IMR-90 (cell line): Measurements from ENCODE around the gene PRMT7. TPM values are rescaled to one million over a fixed set of nuclear protein-coding genes. Genes with fewer than 3 reads are reported as not detected.

Experiments
- ATAC-seq: fragments of 200-7000 bp; cut with Tn5 transposase; 2 replicates; pipeline ENCODE4 v1.9.1; 2020; ENCODE audit warnings: low read depth, mild to moderate bottlenecking, moderate library complexity
- BruUV-seq: library from RNA; stranded (reverse); fragments of 400-500 nt; replicated peaks from 2 replicates; lab custom pipeline; 2021; lab: Mats Ljungman, UMichigan
- CTCF ChIA-PET: fragments of 300-600 bp; formaldehyde crosslinking; extraction: SDS; loops from one replicate; lab custom pipeline; 2021; ENCODE audit warnings: antibody characterized with exemption; lab: Yijun Ruan, JAX
- POLR2A ChIA-PET: fragments of 300-600 bp; sonication (Branson Sonifier 250); formaldehyde crosslinking; loops from one replicate; lab custom pipeline; 2022; ENCODE audit warnings: antibody characterized with exemption; ENCODE audit not compliant: unreplicated experiment; lab: Charles Lee
- DNase-seq: peaks from one replicate; pipeline ENCODE4 v3.0.0; 2013
- H2AFZ ChIP-seq: replicated peaks from 2 replicates; pipeline ENCODE3; 2013; ENCODE audit warnings: low read length, mild to moderate bottlenecking; ENCODE audit not compliant: poor library complexity
- H2AK5ac ChIP-seq: 2 replicates; pipeline ENCODE4 v1.6.1; 2013; ENCODE audit warnings: low read depth, low read length, inconsistent platforms
- H2AK9ac ChIP-seq: replicated peaks from 2 replicates; pipeline ENCODE3; 2013; ENCODE audit warnings: mild to moderate bottlenecking, low read depth, low read length, moderate library complexity; ENCODE audit not compliant: poor library complexity
- H2BK120ac ChIP-seq: 2 replicates; pipeline ENCODE4 v1.6.1; 2013; ENCODE audit warnings: low read depth, low read length, inconsistent platforms
- H2BK15ac ChIP-seq: 3 replicates; pipeline ENCODE4 v1.6.1; 2013; ENCODE audit warnings: low read depth, low read length, inconsistent platforms
- H2BK20ac ChIP-seq: 2 replicates; pipeline ENCODE4 v1.6.1; 2013; ENCODE audit warnings: low read depth, mild to moderate bottlenecking, inconsistent platforms, low read length, moderate library complexity
- H2BK5ac ChIP-seq: 2 replicates; pipeline ENCODE4 v1.6.1; 2013; ENCODE audit warnings: mild to moderate bottlenecking, low read depth, low read length, inconsistent platforms; ENCODE audit not compliant: poor library complexity, severe bottlenecking
- H3K14ac ChIP-seq: replicated peaks from 2 replicates; pipeline ENCODE4 v1.6.1; 2013; ENCODE audit warnings: low read depth, low read length, inconsistent platforms
- H3K18ac ChIP-seq: 2 replicates; pipeline ENCODE4 v1.6.1; 2013; ENCODE audit warnings: low read depth, low read length, control low read depth
- H3K23ac ChIP-seq: 2 replicates; pipeline ENCODE4 v1.6.1; 2013; ENCODE audit warnings: low read depth, low read length, inconsistent platforms
- H3K27ac ChIP-seq: 2 replicates; pipeline ENCODE4 v1.5.1; 2013; ENCODE audit warnings: mild to moderate bottlenecking, control low read depth, low read length; ENCODE audit not compliant: insufficient read depth
- H3K27me3 ChIP-seq: 2 replicates; pipeline ENCODE4 v1.6.1; 2013; ENCODE audit warnings: low read length; ENCODE audit not compliant: control insufficient read depth, insufficient read depth
- H3K36me3 ChIP-seq: 2 replicates; pipeline ENCODE4 v1.6.1; 2013; ENCODE audit warnings: low read length, mixed read lengths; ENCODE audit not compliant: control insufficient read depth, insufficient read depth
- H3K4ac ChIP-seq: 2 replicates; pipeline ENCODE4 v1.6.1; 2013; ENCODE audit warnings: low read depth, low read length, inconsistent platforms
- H3K4me1 ChIP-seq: 2 replicates; pipeline ENCODE4 v1.6.1; 2013; ENCODE audit warnings: low read length, mixed read lengths; ENCODE audit not compliant: control insufficient read depth, insufficient read depth
- H3K4me2 ChIP-seq: 2 replicates; pipeline ENCODE4 v1.6.1; 2013; ENCODE audit warnings: low read depth, mild to moderate bottlenecking, control low read depth, low read length, moderate library complexity
- H3K4me3 ChIP-seq: 2 replicates; pipeline ENCODE4 v1.5.1; 2013; ENCODE audit warnings: low read depth, mild to moderate bottlenecking, control low read depth, low read length, moderate library complexity; ENCODE audit not compliant: insufficient read depth
- H3K56ac ChIP-seq: 2 replicates; pipeline ENCODE4 v1.6.1; 2013; ENCODE audit warnings: low read length, inconsistent platforms; ENCODE audit not compliant: insufficient read depth; ENCODE audit errors: extremely low read depth
- H3K79me1 ChIP-seq, 2 experiments: 2 replicates each; pipeline ENCODE4 v1.6.1; 2013; ENCODE audit warnings: low read length in 2 of 2, inconsistent platforms in 1 of 2, low read depth in 1 of 2
- H3K9ac ChIP-seq: 2 replicates; pipeline ENCODE4 v1.6.1; 2013; ENCODE audit warnings: low read depth, low read length, control low read depth
- H3K9me1 ChIP-seq: 2 replicates; pipeline ENCODE4 v1.6.1; 2013; ENCODE audit warnings: low read length, inconsistent platforms; ENCODE audit not compliant: insufficient read depth
- H3K9me3 ChIP-seq: 2 replicates; pipeline ENCODE4 v1.6.1; 2013; ENCODE audit warnings: low read length; ENCODE audit not compliant: control insufficient read depth, insufficient read depth
- H4K20me1 ChIP-seq: 2 replicates; pipeline ENCODE4 v1.6.1; 2013; ENCODE audit warnings: low read length, inconsistent platforms; ENCODE audit not compliant: insufficient read depth
- H4K5ac ChIP-seq: 2 replicates; pipeline ENCODE4 v1.6.1; 2013; ENCODE audit warnings: mild to moderate bottlenecking, low read depth, low read length, control low read depth
- H4K8ac ChIP-seq, 2 experiments: 2 replicates each; pipeline ENCODE4 v1.6.1; 2013; ENCODE audit warnings: low read depth in 2 of 2, low read length in 2 of 2, control low read depth in 1 of 2, inconsistent platforms in 1 of 2
- H4K91ac ChIP-seq: 2 replicates; pipeline ENCODE4 v1.6.1; 2013; ENCODE audit warnings: low read depth, low read length, inconsistent platforms; ENCODE audit not compliant: insufficient read depth
- CEBPB ChIP-seq: IDR thresholded peaks from 2 replicates; pipeline ENCODE4 v1.6.1; 2012; ENCODE audit warnings: low read depth, low read length, improper control_type of control experiment
- FOS ChIP-seq: fragments of 150-350 bp; IDR thresholded peaks from 2 replicates; pipeline ENCODE4 v1.6.1; 2016; ENCODE audit warnings: low read depth, low read length
- RCOR1 ChIP-seq: IDR thresholded peaks from 2 replicates; pipeline ENCODE4 v1.6.1; 2012; ENCODE audit warnings: mild to moderate bottlenecking, low read length, improper control_type of control experiment; ENCODE audit not compliant: insufficient replicate concordance
- RFX5 ChIP-seq: IDR thresholded peaks from 2 replicates; pipeline ENCODE4 v1.8.0; 2012; ENCODE audit warnings: low read depth, mild to moderate bottlenecking, low read length, moderate library complexity
- WGBS, 2 experiments: methylation state at CpG; one replicate each; pipeline versions ENCODE4 v1.1.5 to v1.1.7; 2013; ENCODE audit warnings: missing lambda C conversion rate in 2 of 2; ENCODE audit not compliant: insufficient read length in 1 of 2; ENCODE audit errors: extremely low coverage in 2 of 2; 5-methylcytosine and 5-hydroxymethylcytosine counted together
- dilution Hi-C: fragments of 300-500 bp; cut with HindIII; formaldehyde crosslinking; loops from one replicate; pipeline ENCODE4 v1.14.3; 2018; ENCODE audit warnings: low sequenced_read_pairs; ENCODE audit not compliant: unreplicated experiment
- in situ Hi-C: fragments of 300-500 bp; cut with MboI; formaldehyde crosslinking; loops from 3 replicates; pipeline ENCODE4 v1.14.3; 2019; ENCODE audit warnings: low sequenced_read_pairs, inconsistent platforms, mixed read lengths
- intact Hi-C: fragments of 100-400 bp; cut with micrococcal nuclease; formaldehyde crosslinking; loops from 2 replicates; pipeline ENCODE4 v1.10.0; 2022
- polyA plus RNA-seq, 3 experiments: library from polyadenylated mRNA; depleted of rRNA; stranded (reverse); fragments of >200 nt; gene quantifications; 2 replicates each; pipeline ENCODE4 v1.2.3, GENCODE V29; 2012; ENCODE audit warnings: low replicate concordance in 1 of 3
- total RNA-seq: library from RNA; depleted of rRNA; stranded (reverse); fragments of >200 nt; gene quantifications from 2 replicates; pipeline ENCODE4 v1.2.3, GENCODE V29; 2012

The PRMT7 gene
- total and polyA plus RNA-seq, 2 of the 4 experiments (the other 2 are of a cell fraction) = 63.1 to 68.6 TPM

- H3K56ac ChIP-seq = no peak overlapping the region
- no peak overlapping the region for H3K4me3 ChIP-seq
- peaks cover 13% of the 10 kb centered on the region for H3K9me1 ChIP-seq
- H3K9me3 ChIP-seq = no peaks in the 10 kb centered on the region
- H3K9ac ChIP-seq = no peak overlapping the region
- no peak overlapping the region for H2BK5ac ChIP-seq
- peaks cover 11% of the 10 kb centered on the region; the same call in 1 of the 2 replicates for H3K4me1 ChIP-seq
- no peak overlapping the region for H3K4me2 ChIP-seq
- H3K23ac ChIP-seq = no peak overlapping the region
- no peak overlapping the region for H4K5ac ChIP-seq
- no peak overlapping the region for H2BK15ac ChIP-seq
- no peaks in the 10 kb centered on the region for H3K36me3 ChIP-seq
- no TSS peak for BruUV-seq
- peak; percentile 92 for TF ChIP-seq CEBPB
- 0 out of 2 replicates have a peak, but pooled peaks have one; percentile 6 for TF ChIP-seq FOS
- TF ChIP-seq RCOR1 = no peak
- 0 out of 2 replicates have a peak, but pooled peaks have one; percentile 11 for TF ChIP-seq RFX5
- dilution Hi-C loops = no loop called here
- H2AK5ac ChIP-seq = no peak overlapping the region
- peaks cover 4% of the 10 kb centered on the region; the same call in 1 of the 2 replicates for H3K27me3 ChIP-seq
- ATAC-seq (peak; percentile 47), DNase-seq (peak; percentile 68)
- H3K14ac ChIP-seq = no peak overlapping the region
- WGBS, 2 experiments = 33% methylated on average over 2 of the region's 13 CpGs; no CpG with 5 or more reads in 1 of the 2 experiments
- POLR2A ChIA-PET = no interaction called here
- in situ Hi-C loops = no loop called here
- no peak overlapping the region for H3K27ac ChIP-seq
- intact Hi-C loops = no loop called here
- H2BK20ac ChIP-seq = no peak overlapping the region
- H4K20me1 ChIP-seq = no peaks in the 10 kb centered on the region
- H4K8ac ChIP-seq = no peak overlapping the region
- no peaks in the 10 kb centered on the region for H3K79me1 ChIP-seq
- H2AK9ac ChIP-seq = no peak overlapping the region
- no peak overlapping the region for H4K91ac ChIP-seq
- H3K18ac ChIP-seq = no peak overlapping the region
- CTCF ChIA-PET = interaction anchor here (0.7 kb wide), 1 partner anchor 108 kb away, joined by 3 read pairs; no protein-coding TSS in a partner anchor
- peak overlapping the region; percentile 47 for H2AFZ ChIP-seq
- no peak overlapping the region for H2BK120ac ChIP-seq
- H3K4ac ChIP-seq = no peak overlapping the region
These were observed 91.3 kb downstream of the PRMT7 start for GRCh38 chr16:68401871-68402747.
